Tibial nerve (tissue), 3 donors: ENCODE data around the gene DOC2B.

Experiments
- EP300 ChIP-seq, 2 donors: sonication (generic); formaldehyde crosslinking; IDR thresholded peaks; one replicate each; pipeline ENCODE4 v1.6.1; 2017; ENCODE audit warnings: antibody characterized with exemption in 2 of 2, mild to moderate bottlenecking in 1 of 2
- POLR2A ChIP-seq, 2 donors: fragments of 450-650 bp; IDR thresholded peaks; one replicate each; pipeline ENCODE4 v1.6.1; 2017; ENCODE audit warnings: antibody characterized with exemption in 2 of 2, mild to moderate bottlenecking in 2 of 2, moderate library complexity in 2 of 2

DNA sequence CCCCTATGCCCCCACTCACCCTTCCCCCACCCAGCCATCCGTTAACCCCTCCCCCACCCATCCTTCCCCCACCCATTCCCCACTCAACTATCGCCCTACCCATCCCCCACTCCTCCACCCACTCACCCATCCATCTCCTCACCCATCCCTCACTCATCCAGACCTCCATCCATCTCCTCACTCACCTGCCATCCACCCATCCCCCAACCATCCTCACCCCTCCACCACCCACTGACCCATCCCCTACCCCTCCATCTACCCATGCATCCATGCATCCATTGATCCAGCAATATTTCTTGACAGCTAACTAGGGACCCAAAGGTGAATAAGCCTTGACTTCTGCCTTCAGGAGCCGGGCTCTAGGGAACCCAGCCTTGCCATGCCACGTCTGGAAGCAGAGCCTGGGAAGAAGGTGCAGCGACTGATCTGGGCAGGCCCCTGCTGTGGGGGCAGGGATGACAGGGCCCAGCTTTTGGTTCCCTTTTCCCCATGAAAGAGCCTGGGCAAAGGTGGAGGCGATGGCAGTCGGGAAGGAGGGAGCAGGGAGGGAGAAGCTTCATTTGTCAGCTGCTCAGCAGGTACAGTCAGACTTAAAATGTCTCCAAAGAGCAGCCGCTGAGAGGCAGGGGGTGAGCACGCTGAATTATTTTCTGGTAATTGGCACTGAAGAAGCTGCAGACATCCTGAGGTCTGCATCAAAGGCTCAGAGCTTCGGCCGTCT is 23.1 kb upstream of the DOC2B start:
- no peak for TF ChIP-seq EP300 (IDR thresholded peaks at IDR 0.05)
- no peak for TF ChIP-seq POLR2A (IDR thresholded peaks at IDR 0.05)
